Caco-2 (cell line): ENCODE data around the gene MSH4. TPM values are rescaled to one million over a fixed set of nuclear protein-coding genes. Genes with fewer than 3 reads are reported as not detected.
"Not testable (repeated sequence)": the region's sequence is repeated elsewhere in the genome, so short reads cannot be mapped to it uniquely, and the experiment has no call there.

Experiments used
- BruUV-seq: library from RNA; stranded (reverse); fragments of 400-500 nt; replicated peaks from 2 replicates; lab custom pipeline; 2021; lab: Mats Ljungman, UMichigan
- CTCF ChIA-PET: fragments of 300-600 bp; sonication (Branson Sonifier 250); formaldehyde crosslinking; loops from one replicate; lab custom pipeline; 2022; ENCODE audit warnings: antibody characterized with exemption; lab: Charles Lee
- POLR2A ChIA-PET: fragments of 300-600 bp; sonication (Branson Sonifier 250); formaldehyde crosslinking; loops from one replicate; lab custom pipeline; 2022; ENCODE audit warnings: antibody characterized with exemption; lab: Charles Lee
- DNase-seq, 2 experiments: peaks; one replicate each; pipeline versions ENCODE4 v3.0.0 to v3.0.0-alpha.2; 2020 to 2022
- H3K27me3 ChIP-seq: replicated peaks from 2 replicates; pipeline ENCODE4 v1.6.0; 2011; ENCODE audit warnings: low read length; ENCODE audit not compliant: control insufficient read depth, insufficient read depth
- H3K36me3 ChIP-seq: 2 replicates; pipeline ENCODE4 v1.5.1; 2011; ENCODE audit warnings: low read length; ENCODE audit not compliant: control insufficient read depth, insufficient read depth
- H3K4me1 ChIP-seq: fragments of 250-450 bp; sonication (Bioruptor Pico); 2 replicates; pipeline ENCODE4 v1.5.1; 2020; ENCODE audit warnings: mild to moderate bottlenecking
- H3K4me3 ChIP-seq: 2 replicates; pipeline ENCODE4 v1.5.1; 2011; ENCODE audit warnings: low read depth, mild to moderate bottlenecking, control low read depth, low read length
- H3K9me3 ChIP-seq: fragments of 250-450 bp; sonication (Bioruptor Pico); 2 replicates; pipeline ENCODE4 v1.5.1; 2020; ENCODE audit warnings: mild to moderate bottlenecking, moderate library complexity
- H3K27ac Mint-ChIP-seq: one replicate; pipeline ENCODE4 v1.8.0; 2022; ENCODE audit warnings: mixed read lengths; ENCODE audit not compliant: unreplicated experiment
- H3K27me3 Mint-ChIP-seq: one replicate; pipeline ENCODE4 v1.8.0; 2022; ENCODE audit warnings: mixed read lengths; ENCODE audit not compliant: insufficient read depth, unreplicated experiment
- H3K36me3 Mint-ChIP-seq: one replicate; pipeline ENCODE4 v1.8.0; 2022; ENCODE audit warnings: mild to moderate bottlenecking, mixed read lengths; ENCODE audit not compliant: insufficient read depth, unreplicated experiment
- H3K4me1 Mint-ChIP-seq: one replicate; pipeline ENCODE4 v1.8.0; 2022; ENCODE audit warnings: low read depth, mixed read lengths; ENCODE audit not compliant: unreplicated experiment
- H3K4me3 Mint-ChIP-seq: one replicate; pipeline ENCODE4 v1.8.0; 2022; ENCODE audit warnings: mild to moderate bottlenecking, moderate library complexity, mixed read lengths; ENCODE audit not compliant: unreplicated experiment
- H3K9me3 Mint-ChIP-seq: one replicate; pipeline ENCODE4 v1.8.0; 2022; ENCODE audit warnings: mixed read lengths; ENCODE audit not compliant: unreplicated experiment
- intact Hi-C: fragments of 100-400 bp; cut with micrococcal nuclease; formaldehyde crosslinking; loops from one replicate; pipeline ENCODE4 v1.10.0; 2022; ENCODE audit not compliant: unreplicated experiment
- total RNA-seq: library from RNA; stranded (reverse); gene quantifications from 2 replicates; pipeline ENCODE4 v1.2.3, GENCODE V29; 2022
- TF ChIP-seq, protein P1 (sequence below), 2 experiments: fragments of 200-600 bp in 1 of 2; IDR thresholded peaks; 1 replicate in 1 of 2; 2 replicates in 1 of 2; pipeline versions ENCODE4 v1.5.1 to v1.8.0; 2011 to 2022; ENCODE audit warnings: antibody characterized with exemption in 1 of 2, control low read depth in 1 of 2, inconsistent platforms in 1 of 2, low read depth in 1 of 2, low read length in 1 of 2, mild to moderate bottlenecking in 1 of 2, moderate library complexity in 1 of 2; ENCODE audit not compliant: insufficient read depth in 1 of 2, severe bottlenecking in 1 of 2, unreplicated experiment in 1 of 2

The MSH4 gene
- total RNA-seq, 1 experiment from 2014 or later, result 0.34 TPM

DNA sequence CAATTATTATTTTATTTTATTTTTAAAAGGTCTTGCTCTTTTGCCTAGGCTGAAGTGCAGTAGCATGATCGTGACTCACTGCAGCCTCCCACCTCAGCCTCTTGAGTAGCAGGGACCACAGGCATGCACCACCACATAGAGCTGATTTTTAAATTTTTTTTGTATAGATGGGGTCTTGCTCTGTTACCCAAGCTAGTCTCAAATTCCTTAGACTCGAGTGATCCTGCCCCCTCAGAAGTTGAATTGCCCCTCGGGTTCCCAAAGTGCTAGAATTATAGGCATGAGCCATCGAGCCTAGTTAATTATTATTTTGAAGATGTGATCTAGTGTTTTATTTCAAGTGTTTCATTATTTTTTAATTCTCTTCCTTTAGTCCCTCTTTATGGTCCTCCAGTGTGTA, 12.2 kb downstream of the MSH4 start:
- H3K36me3 Mint-ChIP-seq, result peaks cover 5% of the 10 kb centered on the region
- POLR2A ChIA-PET, result no interaction called here
- CTCF ChIA-PET, result no interaction called here
- TF ChIP-seq, protein P1, sequence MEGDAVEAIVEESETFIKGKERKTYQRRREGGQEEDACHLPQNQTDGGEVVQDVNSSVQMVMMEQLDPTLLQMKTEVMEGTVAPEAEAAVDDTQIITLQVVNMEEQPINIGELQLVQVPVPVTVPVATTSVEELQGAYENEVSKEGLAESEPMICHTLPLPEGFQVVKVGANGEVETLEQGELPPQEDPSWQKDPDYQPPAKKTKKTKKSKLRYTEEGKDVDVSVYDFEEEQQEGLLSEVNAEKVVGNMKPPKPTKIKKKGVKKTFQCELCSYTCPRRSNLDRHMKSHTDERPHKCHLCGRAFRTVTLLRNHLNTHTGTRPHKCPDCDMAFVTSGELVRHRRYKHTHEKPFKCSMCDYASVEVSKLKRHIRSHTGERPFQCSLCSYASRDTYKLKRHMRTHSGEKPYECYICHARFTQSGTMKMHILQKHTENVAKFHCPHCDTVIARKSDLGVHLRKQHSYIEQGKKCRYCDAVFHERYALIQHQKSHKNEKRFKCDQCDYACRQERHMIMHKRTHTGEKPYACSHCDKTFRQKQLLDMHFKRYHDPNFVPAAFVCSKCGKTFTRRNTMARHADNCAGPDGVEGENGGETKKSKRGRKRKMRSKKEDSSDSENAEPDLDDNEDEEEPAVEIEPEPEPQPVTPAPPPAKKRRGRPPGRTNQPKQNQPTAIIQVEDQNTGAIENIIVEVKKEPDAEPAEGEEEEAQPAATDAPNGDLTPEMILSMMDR (IDR thresholded peaks at IDR 0.05; ENCODE audit: insufficient read depth in 1 of 2, low read depth in 1 of 2, low read length in 1 of 2, severe bottlenecking in 1 of 2, unreplicated experiment in 1 of 2), result no peak
- no TSS peak for BruUV-seq
- intact Hi-C loops, result no loop called here
- no peaks in the 10 kb centered on the region for H3K4me1 Mint-ChIP-seq
- H3K4me3 Mint-ChIP-seq, result no peak overlapping the region
- H3K27me3 ChIP-seq, result no peaks in the 10 kb centered on the region
- no peaks in the 10 kb centered on the region for H3K27me3 Mint-ChIP-seq
- DNase-seq, result no peak
- H3K4me3 ChIP-seq, result no peak overlapping the region
- H3K36me3 ChIP-seq, result no peaks in the 10 kb centered on the region
- H3K9me3 Mint-ChIP-seq, result no peaks in the 10 kb centered on the region
- no peak overlapping the region for H3K27ac Mint-ChIP-seq
- H3K4me1 ChIP-seq, result no peaks in the 10 kb centered on the region
- H3K9me3 ChIP-seq, result no peaks in the 10 kb centered on the region

DNA sequence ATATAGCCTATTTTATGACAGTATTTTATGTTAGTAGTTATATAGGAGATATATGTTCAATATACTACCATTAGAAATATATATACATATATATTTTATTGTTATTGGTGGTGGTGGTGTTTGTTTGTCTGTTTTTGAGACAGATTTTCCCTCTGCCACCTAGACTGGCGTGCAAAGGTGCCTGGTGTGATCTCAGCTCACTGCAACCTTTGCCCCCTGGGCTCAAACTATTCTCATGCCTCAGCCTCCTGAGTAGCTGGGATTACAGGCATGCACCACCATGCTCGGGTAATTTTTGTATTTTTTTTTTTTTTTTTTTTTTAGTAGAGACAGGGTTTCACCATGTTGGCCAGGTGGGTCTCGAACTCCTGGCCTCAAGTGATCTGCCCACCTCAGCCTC, 13.4 kb downstream of the MSH4 start:
- H3K4me1 Mint-ChIP-seq, intact Hi-C loops, H3K9me3 Mint-ChIP-seq, H3K27me3 ChIP-seq, H3K36me3 ChIP-seq, DNase-seq, POLR2A ChIA-PET, BruUV-seq, H3K4me1 ChIP-seq, H3K27me3 Mint-ChIP-seq, H3K36me3 Mint-ChIP-seq, H3K4me3 ChIP-seq, H3K4me3 Mint-ChIP-seq, H3K9me3 ChIP-seq, H3K27ac Mint-ChIP-seq, CTCF ChIA-PET: not testable (repeated sequence)

DNA sequence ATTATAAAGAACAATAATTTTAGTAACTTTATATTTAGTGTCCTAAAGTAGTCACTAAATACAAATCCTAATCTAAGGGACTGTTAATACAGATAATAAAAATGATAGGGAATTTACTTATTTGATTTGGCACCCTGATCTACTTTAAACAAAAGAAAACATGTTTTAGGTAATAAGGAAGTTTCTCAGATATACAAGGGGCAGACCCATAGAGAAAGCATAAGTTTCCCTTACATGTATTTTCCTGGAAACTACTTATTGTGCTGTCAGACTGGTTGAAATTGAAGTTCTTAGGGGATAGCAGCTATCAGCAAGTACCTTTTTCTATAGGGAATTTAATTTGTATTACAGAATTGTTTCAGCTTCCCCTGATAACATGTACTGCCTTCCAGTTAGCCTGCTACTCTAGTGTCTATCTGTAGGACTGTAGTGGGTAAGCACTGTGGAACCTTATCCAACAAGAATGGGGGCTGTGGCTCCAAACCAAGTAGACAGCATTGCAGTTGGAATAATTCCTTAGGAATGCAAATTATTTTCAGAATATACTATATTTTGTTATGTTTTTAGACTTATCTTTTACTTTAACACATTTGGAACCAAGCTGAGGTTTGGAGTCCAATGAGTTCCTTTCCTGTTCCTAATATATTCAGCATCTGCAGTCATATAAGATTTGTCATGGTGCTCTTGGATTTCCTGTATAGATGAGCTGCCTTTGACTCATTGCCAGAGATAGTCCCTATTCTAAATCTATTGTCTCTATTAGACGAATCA, 14.7 kb downstream of the MSH4 start:
- Mint-ChIP-seq H3K9me3 (no peaks in the 10 kb centered on the region), H3K27me3 (no peaks in the 10 kb centered on the region), H3K4me1 (no peaks in the 10 kb centered on the region), H3K27ac (no peak overlapping the region), H3K36me3 (peaks cover 5% of the 10 kb centered on the region), H3K4me3 (no peak overlapping the region)
- CTCF ChIA-PET, result no interaction called here
- Histone ChIP-seq H3K36me3 (no peaks in the 10 kb centered on the region), H3K27me3 (no peaks in the 10 kb centered on the region), H3K4me1 (no peaks in the 10 kb centered on the region), H3K9me3 (no peaks in the 10 kb centered on the region), H3K4me3 (no peak overlapping the region)
- no TSS peak for BruUV-seq
- no peak for DNase-seq
- TF ChIP-seq, protein P1 (IDR thresholded peaks at IDR 0.05; ENCODE audit: insufficient read depth in 1 of 2, low read depth in 1 of 2, low read length in 1 of 2, severe bottlenecking in 1 of 2, unreplicated experiment in 1 of 2), result no peak
- intact Hi-C loops, result no loop called here
- POLR2A ChIA-PET, result no interaction called here
